HFFc6 (cell line): Measurements from ENCODE around the gene LY9. TPM values are rescaled to one million over a fixed set of nuclear protein-coding genes. Genes with fewer than 3 reads are reported as not detected.
"Not testable (repeated sequence)": the region's sequence is repeated elsewhere in the genome, so short reads cannot be mapped to it uniquely, and the experiment has no call there.

ENCODE experiments used
- DNase-seq: peaks from one replicate; pipeline ENCODE4 v3.0.0-alpha.2; 2018
- H3K27ac Mint-ChIP-seq: 2 replicates; pipeline ENCODE4 v1.8.0; 2020; ENCODE audit warnings: mild to moderate bottlenecking, mixed read lengths
- H3K27me3 Mint-ChIP-seq: 2 replicates; pipeline ENCODE4 v1.8.0; 2021; ENCODE audit warnings: mild to moderate bottlenecking, moderate library complexity, mixed read lengths; ENCODE audit not compliant: insufficient read depth
- H3K36me3 Mint-ChIP-seq: 2 replicates; pipeline ENCODE4 v1.8.0; 2021; ENCODE audit warnings: low read depth, mixed read lengths
- H3K4me1 Mint-ChIP-seq: 2 replicates; pipeline ENCODE4 v1.8.0; 2020; ENCODE audit warnings: low read depth, mixed read lengths
- H3K4me3 Mint-ChIP-seq: 2 replicates; pipeline ENCODE4 v1.8.0; 2020; ENCODE audit warnings: mild to moderate bottlenecking, moderate library complexity, mixed read lengths
- H3K9me3 Mint-ChIP-seq: 2 replicates; pipeline ENCODE4 v1.8.0; 2020; ENCODE audit warnings: mild to moderate bottlenecking, mixed read lengths
- CTCF ChIP-seq: fragments of 200-600 bp; sonication (generic); IDR thresholded peaks from 2 replicates; pipeline ENCODE4 v1.5.0; 2021; ENCODE audit warnings: antibody characterized with exemption, mild to moderate bottlenecking
- total RNA-seq, 6 experiments: library from RNA; stranded (reverse); fragmentation: NEBNext Ultra II Directional; extraction: Animal tissue kit (Norgen Biotek cat#: 25700); gene quantifications; 2 replicates in 1 of 6; 3 replicates in 5 of 6; pipeline ENCODE4 v1.2.3, GENCODE V29; 2021

The LY9 gene
- total RNA-seq, 6 experiments from 2014 or later = not detected

- Mint-ChIP-seq H3K4me3 (no peak overlapping the region), H3K9me3 (no peaks in the 10 kb centered on the region), H3K4me1 (no peaks in the 10 kb centered on the region), H3K27me3 (peaks cover 14% of the 10 kb centered on the region), H3K36me3 (no peaks in the 10 kb centered on the region), H3K27ac (no peak overlapping the region)
- TF ChIP-seq CTCF = no peak
- DNase-seq = no peak
These were observed 68.2 kb downstream of the LY9 start for GRCh38 chr1:160864173-160864572.

- Mint-ChIP-seq H3K27me3 (peaks cover 15% of the 10 kb centered on the region), H3K27ac (no peak overlapping the region), H3K4me3 (no peak overlapping the region), H3K4me1 (no peaks in the 10 kb centered on the region), H3K9me3 (no peaks in the 10 kb centered on the region), H3K36me3 (no peaks in the 10 kb centered on the region)
- no peak for TF ChIP-seq CTCF
- DNase-seq = no peak
These were observed 69.4 kb downstream of the LY9 start for GRCh38 chr1:160865337-160865736.

DNA sequence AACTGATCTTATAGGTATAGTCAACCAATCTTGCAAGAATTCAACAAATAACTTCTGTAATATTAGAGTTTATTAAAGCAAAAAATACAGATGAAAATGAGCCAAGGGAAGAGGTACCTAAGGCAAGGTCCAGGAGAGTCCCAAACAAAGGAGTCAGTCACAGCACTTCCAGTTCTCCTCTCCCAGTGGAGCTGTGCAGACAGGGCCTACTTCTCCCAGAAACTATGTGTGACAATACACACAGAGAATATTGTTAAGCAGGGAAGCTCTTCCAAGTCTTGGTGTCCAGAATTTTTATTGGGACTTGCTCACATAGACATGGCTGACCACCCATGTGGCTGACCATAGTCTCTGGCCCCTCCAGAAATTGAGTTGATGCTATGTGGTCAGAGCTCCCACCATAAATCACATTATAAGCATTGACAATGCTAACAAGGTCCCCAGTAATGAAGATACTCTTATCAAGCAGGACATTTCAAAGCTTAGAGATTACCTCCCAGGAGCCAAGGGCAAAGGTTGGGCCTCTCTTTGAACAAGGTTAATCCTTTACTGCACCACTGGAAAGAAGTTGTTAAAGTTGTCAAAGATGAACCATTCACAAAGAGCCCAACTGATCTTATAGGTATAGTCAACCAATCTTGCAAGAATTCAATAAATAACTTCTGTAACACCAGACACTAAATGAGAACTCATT is 70.2 kb downstream of the LY9 start:
- Mint-ChIP-seq H3K4me1 (no peaks in the 10 kb centered on the region), H3K27me3 (peaks cover 12% of the 10 kb centered on the region), H3K9me3 (no peaks in the 10 kb centered on the region), H3K27ac (no peak overlapping the region), H3K36me3 (no peaks in the 10 kb centered on the region), H3K4me3 (no peak overlapping the region)
- no peak for DNase-seq
- no peak for TF ChIP-seq CTCF

- no peak overlapping the region for H3K27ac Mint-ChIP-seq
- no peak for TF ChIP-seq CTCF
- no peak for DNase-seq
- no peak overlapping the region for H3K4me3 Mint-ChIP-seq
- no peaks in the 10 kb centered on the region for H3K36me3 Mint-ChIP-seq
- peaks cover 10% of the 10 kb centered on the region for H3K27me3 Mint-ChIP-seq
- no peaks in the 10 kb centered on the region for H3K4me1 Mint-ChIP-seq
- no peaks in the 10 kb centered on the region for H3K9me3 Mint-ChIP-seq
These were observed 70.8 kb downstream of the LY9 start for GRCh38 chr1:160866695-160867260.

DNA sequence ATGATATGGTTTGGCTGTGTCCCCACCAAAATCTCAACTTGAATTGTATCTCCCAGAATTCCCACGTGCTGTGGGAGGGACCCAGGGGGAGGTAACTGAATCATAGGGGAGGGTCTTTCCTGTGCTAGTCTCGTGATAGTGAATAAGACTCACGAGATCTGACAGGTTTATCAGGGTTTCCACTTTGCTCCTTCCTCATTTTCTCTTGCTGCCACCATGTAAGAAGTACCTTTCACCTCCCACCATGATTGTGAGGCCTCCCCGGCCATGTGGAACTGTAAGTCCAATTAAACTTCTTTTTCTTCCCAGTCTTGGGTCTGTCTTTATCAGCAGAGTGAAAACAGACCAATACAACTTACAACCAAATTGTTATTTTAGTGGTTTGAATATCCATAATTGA is 71.7 kb downstream of the LY9 start:
- DNase-seq, H3K9me3 Mint-ChIP-seq, H3K4me3 Mint-ChIP-seq, H3K27me3 Mint-ChIP-seq, H3K27ac Mint-ChIP-seq, H3K36me3 Mint-ChIP-seq, H3K4me1 Mint-ChIP-seq: not testable (repeated sequence)

DNA sequence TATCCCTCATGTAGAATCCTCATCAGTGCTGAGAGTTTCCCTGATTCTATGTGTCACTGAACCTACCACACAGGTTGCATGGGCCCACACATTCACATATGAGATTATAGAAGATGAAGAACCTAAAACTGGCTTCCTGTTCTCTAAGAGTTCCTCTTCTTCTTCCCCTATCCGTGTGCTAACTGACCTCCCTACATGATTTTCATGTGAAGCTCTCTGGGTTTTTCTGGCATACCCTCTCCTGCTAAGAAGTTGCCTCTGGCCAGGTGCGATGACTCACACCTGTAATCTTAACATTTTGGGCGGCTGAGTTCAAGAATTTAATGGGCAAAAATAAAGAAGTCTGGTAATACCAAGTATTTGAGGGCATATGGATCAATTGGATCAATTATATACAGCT is 72.2 kb downstream of the LY9 start:
- DNase-seq = no peak
- no peak for TF ChIP-seq CTCF
- Mint-ChIP-seq H3K9me3 (no peaks in the 10 kb centered on the region), H3K4me1 (no peaks in the 10 kb centered on the region), H3K4me3 (no peak overlapping the region), H3K27ac (no peak overlapping the region), H3K36me3 (no peaks in the 10 kb centered on the region), H3K27me3 (peaks cover 7% of the 10 kb centered on the region)
